Stimulated activated CD8-positive, alpha-beta memory T cell treated with anti-CD3 and anti-CD28 coated beads, Interleukin-4, amount 100 ng/mL, for 4 hours (primary cell): Measurements from ENCODE around the gene RALGPS1.
"Not testable (repeated sequence)": the region's sequence is repeated elsewhere in the genome, so short reads cannot be mapped to it uniquely, and the experiment has no call there.

ENCODE experiments used
- DNase-seq, 2 donors: peaks; one replicate each; pipeline ENCODE4 v3.0.0-alpha.2; 2020; ENCODE audit warnings: low read depth in 2 of 2, low spot score in 1 of 2

The RALGPS1 gene

GRCh38 chr9:127132921-127133647, 218.5 kb downstream of the RALGPS1 start:
- no peak for DNase-seq

GRCh38 chr9:127133739-127134167, 219.2 kb downstream of the RALGPS1 start:
- no peak for DNase-seq

- DNase-seq = no peak
These were observed 220.6 kb downstream of the RALGPS1 start for GRCh38 chr9:127135056-127135745.

- DNase-seq = no peak
These were observed 221.7 kb downstream of the RALGPS1 start for GRCh38 chr9:127136081-127136879.

- no peak for DNase-seq
These were observed 222.5 kb downstream of the RALGPS1 start for GRCh38 chr9:127136880-127137639.

GRCh38 chr9:127137640-127138360, 223.2 kb downstream of the RALGPS1 start:
- no peak for DNase-seq

GRCh38 chr9:127138444-127138843, 223.9 kb downstream of the RALGPS1 start:
- DNase-seq = no peak

GRCh38 chr9:127139071-127139731, 224.6 kb downstream of the RALGPS1 start:
- no peak for DNase-seq

GRCh38 chr9:127139775-127140174, 225.2 kb downstream of the RALGPS1 start:
- DNase-seq = no peak

- no peak for DNase-seq
These were observed 225.6 kb downstream of the RALGPS1 start for GRCh38 chr9:127140181-127140580.

GRCh38 chr9:127140842-127141675, 226.5 kb downstream of the RALGPS1 start:
- no peak for DNase-seq

GRCh38 chr9:127142291-127142690, 227.7 kb downstream of the RALGPS1 start:
- no peak for DNase-seq

GRCh38 chr9:127142931-127143464, 228.4 kb downstream of the RALGPS1 start:
- no peak for DNase-seq

GRCh38 chr9:127143920-127144465, 229.4 kb downstream of the RALGPS1 start:
- DNase-seq = no peak

GRCh38 chr9:127144670-127145445, 230.3 kb downstream of the RALGPS1 start:
- DNase-seq = no peak

GRCh38 chr9:127146841-127147240, 232.3 kb downstream of the RALGPS1 start:
- not testable (repeated sequence) for DNase-seq

GRCh38 chr9:127147251-127147650, 232.7 kb downstream of the RALGPS1 start:
- DNase-seq = no peak

GRCh38 chr9:127148014-127148413, 233.4 kb downstream of the RALGPS1 start:
- no peak for DNase-seq
